HepG2 (cell line): ENCODE results near the gene FAM83G. TPM values are rescaled to one million over a fixed set of nuclear protein-coding genes. Genes with fewer than 3 reads are reported as not detected.

ENCODE experiments used
- ARID4A ChIP-seq: sonication (generic); formaldehyde crosslinking; IDR thresholded peaks from 2 replicates; pipeline ENCODE4 v1.5.0; 2020; ENCODE audit warnings: mild to moderate bottlenecking, missing genetic modification reagents, borderline replicate concordance
- BATF2 ChIP-seq: sonication (generic); formaldehyde crosslinking; IDR thresholded peaks from 2 replicates; pipeline ENCODE4 v1.8.0; 2022; ENCODE audit warnings: mild to moderate bottlenecking, missing genetic modification reagents, moderate library complexity
- CREB1 ChIP-seq, 2 experiments: fragments of 450-650 bp in 1 of 2; IDR thresholded peaks; 2 replicates each; pipeline ENCODE4 v1.6.1; 2016 to 2017; ENCODE audit warnings: control low read depth in 1 of 2, mild to moderate bottlenecking in 1 of 2, missing compliant biosample characterization in 1 of 2, missing genetic modification characterization in 1 of 2
- GLI4 ChIP-seq: sonication (generic); formaldehyde crosslinking; IDR thresholded peaks from 2 replicates; pipeline ENCODE4 v1.5.1; 2020; ENCODE audit warnings: missing genetic modification reagents, mild to moderate bottlenecking, moderate library complexity, borderline replicate concordance
- GMEB1 ChIP-seq: sonication (generic); formaldehyde crosslinking; IDR thresholded peaks from 2 replicates; pipeline ENCODE4 v1.5.1; 2020; ENCODE audit warnings: missing genetic modification reagents, mild to moderate bottlenecking, borderline replicate concordance
- LCORL ChIP-seq, 2 experiments: fragments of 450-650 bp in 1 of 2; sonication (generic) in 1 of 2; formaldehyde crosslinking in 1 of 2; IDR thresholded peaks; 2 replicates each; pipeline versions ENCODE4 v1.5.0 to v1.6.1; 2017 to 2020; ENCODE audit warnings: antibody characterized with exemption in 1 of 2, missing genetic modification reagents in 1 of 2
- MXD1 ChIP-seq: sonication (generic); formaldehyde crosslinking; IDR thresholded peaks from 2 replicates; pipeline ENCODE4 v1.4.0; 2020; ENCODE audit warnings: mild to moderate bottlenecking, missing genetic modification reagents
- RFXAP ChIP-seq: sonication (generic); formaldehyde crosslinking; IDR thresholded peaks from 2 replicates; pipeline ENCODE4 v1.4.0; 2020; ENCODE audit warnings: missing genetic modification reagents, borderline replicate concordance
- TBP ChIP-seq: sonication (generic); formaldehyde crosslinking; IDR thresholded peaks from 2 replicates; pipeline ENCODE4 v1.5.0; 2020; ENCODE audit warnings: missing genetic modification reagents
- TEAD3 ChIP-seq: optimal IDR thresholded peaks from 2 replicates; pipeline ENCODE3; 2016; ENCODE audit warnings: borderline replicate concordance
- ZNF24 ChIP-seq: fragments of 450-650 bp; IDR thresholded peaks from 2 replicates; pipeline ENCODE4 v1.6.1; 2017; ENCODE audit warnings: antibody characterized with exemption, mild to moderate bottlenecking
- ZNF256 ChIP-seq: sonication (generic); formaldehyde crosslinking; conservative IDR thresholded peaks from 2 replicates; pipeline ENCODE4 v1.4.0; 2020; ENCODE audit warnings: missing genetic modification reagents
- ZNF629 ChIP-seq: sonication (generic); formaldehyde crosslinking; conservative IDR thresholded peaks from 2 replicates; pipeline ENCODE4 v1.5.0; 2020; ENCODE audit warnings: missing genetic modification reagents
- ZNF770 ChIP-seq: sonication (generic); formaldehyde crosslinking; IDR thresholded peaks from 2 replicates; pipeline ENCODE4 v1.5.0; 2020; ENCODE audit warnings: mild to moderate bottlenecking, missing genetic modification reagents
- ZNF772 ChIP-seq: sonication (generic); formaldehyde crosslinking; IDR thresholded peaks from 2 replicates; pipeline ENCODE4 v1.5.0; 2020; ENCODE audit warnings: mild to moderate bottlenecking, missing genetic modification reagents
- ZNF800 ChIP-seq: sonication (generic); formaldehyde crosslinking; IDR thresholded peaks from 2 replicates; pipeline ENCODE4 v1.4.0; 2020; ENCODE audit warnings: missing genetic modification reagents
- polyA plus RNA-seq, 8 experiments: library from polyadenylated mRNA; depleted of rRNA in 3 of 8; stranded (reverse) in 7 of 8; unstranded in 1 of 8; fragments of >200 nt; fragmentation: Illumina TruSeq in 4 of 8; extraction: Trizol in 4 of 8; gene quantifications; 2 replicates each; pipeline versions ENCODE4 v1.2.1 to v1.2.3, GENCODE V29; 2011 to 2016; ENCODE audit warnings: low read depth in 4 of 8, missing spikeins in 1 of 8, mixed read lengths in 1 of 8; ENCODE audit not compliant: insufficient read depth in 1 of 8
- total RNA-seq, 5 experiments: library from RNA; depleted of rRNA; stranded (reverse); fragments of >200 nt; fragmentation: Illumina TruSeq; extraction: Trizol; gene quantifications; 2 replicates each; pipeline ENCODE4 v1.2.3, GENCODE V29; 2016; ENCODE audit warnings: low read depth in 1 of 5

FAM83G gene
- total and polyA plus RNA-seq, 2 of the 13 experiments (the other 11 are each of a cell fraction or from before 2014, with no cell fraction given) = 13.7 to 18.6 TPM

- TF ChIP-seq ARID4A (CRISPR knock-in tag) (peak; percentile 63; the same call in 1 of the 2 replicates), GLI4 (CRISPR knock-in tag) (no peak), ZNF24 (no peak), ZNF772 (CRISPR knock-in tag) (peak; percentile 76; the same call in 1 of the 2 replicates), GMEB1 (no peak; the same call in 1 of the 2 replicates), MXD1 (CRISPR knock-in tag) (0 out of 2 replicates have a peak, but pooled peaks have one; percentile 7), TBP (CRISPR knock-in tag) (no peak), RFXAP (CRISPR knock-in tag) (peak; percentile 62), TEAD3 (CRISPR knock-in tag) (peak; percentile 12), ZNF256 (CRISPR knock-in tag) (no peak), ZNF800 (CRISPR knock-in tag) (peak; percentile 47; the same call in 1 of the 2 replicates), CREB1 (IDR thresholded peaks at IDR 0.05) (no peak), CREB1 (CRISPR knock-in tag; IDR thresholded peaks at IDR 0.05) (no peak), ZNF770 (CRISPR knock-in tag) (0 out of 2 replicates have a peak, but pooled peaks have one; percentile 27), ZNF629 (peak; percentile 75), BATF2 (CRISPR knock-in tag) (no peak), LCORL (IDR thresholded peaks at IDR 0.05) (no peak), LCORL (CRISPR knock-in tag; IDR thresholded peaks at IDR 0.05) (no peak)
Measured at GRCh38 chr17:19003543-19004420, 782 bp downstream of the FAM83G start (continued).
